ENCODE measurements around the gene SUPT16H. TPM values are rescaled to one million over a fixed set of nuclear protein-coding genes. Genes with fewer than 3 reads are reported as not detected.

Gene SUPT16H
- total and polyA plus RNA-seq, 11 donors: 19.5 to 42.3 (median 29.6) TPM

DNA sequence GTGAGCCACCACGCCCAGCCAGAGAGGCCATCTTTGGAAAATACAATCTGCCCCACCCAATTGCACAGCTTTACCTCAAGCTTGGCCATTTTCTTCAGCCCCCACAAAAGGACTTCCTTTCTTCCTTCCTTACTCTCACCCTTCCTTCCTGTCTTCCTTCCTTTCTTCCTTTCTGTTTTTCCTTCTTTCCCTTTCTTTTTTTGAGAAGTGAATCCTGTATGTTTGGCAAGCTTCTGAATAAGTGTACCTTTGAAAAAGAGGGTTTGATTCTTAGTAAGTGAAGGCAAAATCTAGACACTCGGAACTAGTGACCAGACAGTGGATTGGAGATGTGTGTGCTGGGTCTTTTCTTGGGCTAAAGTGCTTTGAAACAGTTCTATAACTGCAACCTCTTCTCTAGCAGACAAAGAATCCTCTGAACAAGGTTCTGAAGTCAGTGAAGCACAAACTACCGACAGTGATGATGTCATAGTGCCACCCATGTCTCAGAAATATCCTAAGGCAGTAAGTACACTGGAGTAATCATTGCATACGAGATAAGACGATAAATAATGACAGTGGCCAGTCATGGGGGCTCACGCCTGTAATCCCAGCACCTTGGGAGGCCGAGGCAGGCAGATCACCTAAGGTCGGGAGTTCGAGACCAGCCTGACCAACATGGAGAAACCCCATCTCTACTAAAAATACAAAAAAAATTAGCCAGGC, 49.5 kb downstream of the SUPT16H start:
- H3K4me1 ChIP-seq: peaks cover 0 to 3% (median 0%) of the 10 kb centered on the region in 12 donors
- 84 to 94% (median 85%) methylated on average over 9 of the region's 9 CpGs for WGBS, 4 donors
- H3K4me3 ChIP-seq: no peak overlapping the region
- no peak for DNase-seq
- H3K9me3 ChIP-seq: no peaks in the 10 kb centered on the region
- no peak overlapping the region for H3K27ac ChIP-seq
- ATAC-seq: no peak
- TF ChIP-seq, protein P1, sequence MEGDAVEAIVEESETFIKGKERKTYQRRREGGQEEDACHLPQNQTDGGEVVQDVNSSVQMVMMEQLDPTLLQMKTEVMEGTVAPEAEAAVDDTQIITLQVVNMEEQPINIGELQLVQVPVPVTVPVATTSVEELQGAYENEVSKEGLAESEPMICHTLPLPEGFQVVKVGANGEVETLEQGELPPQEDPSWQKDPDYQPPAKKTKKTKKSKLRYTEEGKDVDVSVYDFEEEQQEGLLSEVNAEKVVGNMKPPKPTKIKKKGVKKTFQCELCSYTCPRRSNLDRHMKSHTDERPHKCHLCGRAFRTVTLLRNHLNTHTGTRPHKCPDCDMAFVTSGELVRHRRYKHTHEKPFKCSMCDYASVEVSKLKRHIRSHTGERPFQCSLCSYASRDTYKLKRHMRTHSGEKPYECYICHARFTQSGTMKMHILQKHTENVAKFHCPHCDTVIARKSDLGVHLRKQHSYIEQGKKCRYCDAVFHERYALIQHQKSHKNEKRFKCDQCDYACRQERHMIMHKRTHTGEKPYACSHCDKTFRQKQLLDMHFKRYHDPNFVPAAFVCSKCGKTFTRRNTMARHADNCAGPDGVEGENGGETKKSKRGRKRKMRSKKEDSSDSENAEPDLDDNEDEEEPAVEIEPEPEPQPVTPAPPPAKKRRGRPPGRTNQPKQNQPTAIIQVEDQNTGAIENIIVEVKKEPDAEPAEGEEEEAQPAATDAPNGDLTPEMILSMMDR (IDR thresholded peaks at IDR 0.05): no peak
- no peak for TF ChIP-seq POLR2A (IDR thresholded peaks at IDR 0.05)
- H3K27me3 ChIP-seq: no peaks in the 10 kb centered on the region
- H3K36me3 ChIP-seq: no peaks in the 10 kb centered on the region
- intact Hi-C loops (cut with DNase I): no loop called here

DNA sequence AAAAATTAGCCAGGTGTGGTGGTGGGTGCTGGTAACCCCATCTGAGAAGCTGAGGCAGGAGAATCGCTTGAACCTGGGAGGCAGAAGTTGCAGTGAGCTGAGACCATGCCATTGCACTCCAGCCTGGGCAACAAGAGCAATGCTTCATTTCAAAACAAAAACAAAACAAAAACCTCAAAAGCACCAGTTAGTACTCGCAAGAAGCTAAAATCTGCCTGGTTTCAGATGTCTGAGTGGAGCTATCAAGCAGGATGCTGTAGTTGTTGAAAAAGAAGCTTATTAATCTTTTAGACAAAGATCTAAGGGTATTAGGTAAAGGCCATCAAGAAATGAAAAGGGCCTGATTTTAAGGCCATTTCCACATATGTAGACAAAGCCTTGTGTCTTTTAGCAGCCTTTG, 50.9 kb downstream of the SUPT16H start:
- no peak for TF ChIP-seq POLR2A (IDR thresholded peaks at IDR 0.05)
- TF ChIP-seq, protein P1 (IDR thresholded peaks at IDR 0.05): no peak
- DNase-seq (no peak), ATAC-seq (no peak)
- no peak overlapping the region for H3K4me3 ChIP-seq
- 87 to 92% (median 89%) methylated on average over 2 of the region's 2 CpGs for WGBS, 4 donors
- no peaks in the 10 kb centered on the region for H3K9me3 ChIP-seq
- intact Hi-C loops (cut with DNase I): no loop called here
- no peaks in the 10 kb centered on the region for H3K36me3 ChIP-seq
- H3K4me1 ChIP-seq: peaks cover 0 to 3% (median 0%) of the 10 kb centered on the region in 12 donors
- no peak overlapping the region for H3K27ac ChIP-seq
- no peaks in the 10 kb centered on the region for H3K27me3 ChIP-seq

DNA sequence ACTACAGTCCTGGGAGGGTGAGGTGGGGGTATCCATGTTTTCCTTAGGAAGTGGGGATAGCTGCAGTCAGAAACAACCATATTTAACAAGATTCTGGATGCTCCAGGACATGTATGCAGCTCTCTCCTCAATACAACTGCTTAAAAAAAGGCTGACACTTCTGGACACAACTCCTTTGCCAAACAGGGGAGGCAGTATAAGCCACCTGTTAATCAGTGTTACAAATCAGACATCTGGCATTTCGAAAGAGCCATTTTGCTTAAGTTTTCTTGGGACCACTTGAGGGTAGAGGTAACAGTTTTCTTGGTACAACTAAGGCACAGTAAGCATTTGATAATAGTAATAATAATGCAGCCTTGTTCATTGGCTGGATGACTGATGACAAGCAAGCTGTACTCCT, 56.8 kb downstream of the SUPT16H start:
- Histone ChIP-seq H3K36me3 (no peaks in the 10 kb centered on the region), H3K27ac (no peak overlapping the region), H3K27me3 (no peaks in the 10 kb centered on the region), H3K4me3 (no peak overlapping the region), H3K9me3 (no peaks in the 10 kb centered on the region), H3K4me1 (peaks cover 0 to 3% (median 0%) of the 10 kb centered on the region in 12 donors)
- no peak for DNase-seq
- intact Hi-C loops (cut with DNase I): no loop called here
- 79 to 93% (median 90%) methylated on average over 1 of the region's 1 CpG for WGBS, 4 donors
- TF ChIP-seq, protein P1 (IDR thresholded peaks at IDR 0.05): no peak
- TF ChIP-seq POLR2A (IDR thresholded peaks at IDR 0.05): no peak
- ATAC-seq: no peak

DNA sequence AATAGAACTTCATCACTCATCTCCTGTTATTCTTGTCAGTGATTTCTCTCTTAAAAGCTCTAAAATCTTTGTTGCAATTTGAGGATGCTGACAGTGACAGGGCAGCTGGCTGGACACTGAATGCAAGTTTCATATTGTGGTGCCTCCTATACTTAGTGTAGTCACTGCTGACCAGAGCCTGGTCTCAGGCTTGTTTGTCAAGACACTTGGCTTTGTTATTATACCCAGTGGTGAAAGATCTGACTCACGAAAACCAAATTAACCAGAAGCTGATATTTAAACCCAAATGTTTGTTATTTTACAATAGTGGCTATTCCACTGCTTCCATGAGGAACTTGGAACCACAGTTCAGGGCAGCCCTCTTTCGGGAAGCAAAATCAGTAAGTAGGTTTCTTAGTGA, 61.1 kb downstream of the SUPT16H start:
- WGBS, 4 donors: 50 to 94% (median 86%) methylated on average over 2 of the region's 2 CpGs

More for the DNA sequence above, 61.1 kb downstream of the SUPT16H start:
- H3K27me3 ChIP-seq: no peaks in the 10 kb centered on the region
- peaks cover 0 to 8% (median 0%) of the 10 kb centered on the region in 12 donors for H3K4me1 ChIP-seq
- TF ChIP-seq POLR2A (IDR thresholded peaks at IDR 0.05): no peak
- TF ChIP-seq, protein P1 (IDR thresholded peaks at IDR 0.05): no peak
- no peaks in the 10 kb centered on the region for H3K9me3 ChIP-seq
- intact Hi-C loops (cut with DNase I): no loop called here
- H3K27ac ChIP-seq: no peak overlapping the region
- no peak overlapping the region for H3K4me3 ChIP-seq
- no peaks in the 10 kb centered on the region for H3K36me3 ChIP-seq
- ATAC-seq (no peak), DNase-seq (no peak)
